ENCODE data around the gene TTC27.

Gene TTC27

GRCh38 chr2:32683520-32684086 lies 55.8 kb downstream of the TTC27 start:
- Histone ChIP-seq H3K36me3 (ENCODE audit: insufficient read depth, low read length) (peaks cover 25% of the 10 kb centered on the region), H4K20me1 (ENCODE audit: insufficient read depth, low read length) (no peaks in the 10 kb centered on the region), H3K9me3 (ENCODE audit: insufficient read depth, low read length, severe bottlenecking) (no peaks in the 10 kb centered on the region), H3K9ac (ENCODE audit: low read depth, low read length) (no peak overlapping the region), H2AFZ (ENCODE audit: low read depth, low read length) (no peak overlapping the region), H3K27me3 (ENCODE audit: insufficient read depth, low read length, poor library complexity) (no peaks in the 10 kb centered on the region), H3K79me2 (ENCODE audit: insufficient read depth, low read length) (no peaks in the 10 kb centered on the region), H3K4me2 (ENCODE audit: insufficient read depth, low read length) (no peak overlapping the region), H3K4me3 (ENCODE audit: low read depth in 1 of 2, low read length in 2 of 2) (no peak overlapping the region), H3K4me1 (ENCODE audit: insufficient read depth, low read length) (no peaks in the 10 kb centered on the region), H3K27ac (ENCODE audit: low read length) (no peak overlapping the region)
- no peak for TF ChIP-seq EZH2 (IDR thresholded peaks at IDR 0.05; ENCODE audit: borderline replicate concordance, low read depth, low read length, severe bottlenecking)
- TF ChIP-seq CTCF (IDR thresholded peaks at IDR 0.05; ENCODE audit: borderline replicate concordance, extremely low read depth, low read length, poor library complexity, severe bottlenecking), result no peak
- DNase-seq (no peak), ATAC-seq (ENCODE audit: insufficient read depth, low read depth) (no peak)

GRCh38 chr2:32688541-32688940 lies 60.7 kb downstream of the TTC27 start:
- H3K9me3 ChIP-seq (ENCODE audit: insufficient read depth, low read length, severe bottlenecking), result no peaks in the 10 kb centered on the region
- H3K4me3 ChIP-seq (ENCODE audit: low read depth in 1 of 2, low read length in 2 of 2), result no peak overlapping the region
- H3K79me2 ChIP-seq (ENCODE audit: insufficient read depth, low read length), result no peaks in the 10 kb centered on the region
- H2AFZ ChIP-seq (ENCODE audit: low read depth, low read length), result no peak overlapping the region
- no peak overlapping the region for H3K4me2 ChIP-seq (ENCODE audit: insufficient read depth, low read length)
- H3K27me3 ChIP-seq (ENCODE audit: insufficient read depth, low read length, poor library complexity), result no peaks in the 10 kb centered on the region
- H4K20me1 ChIP-seq (ENCODE audit: insufficient read depth, low read length), result no peaks in the 10 kb centered on the region
- H3K27ac ChIP-seq (ENCODE audit: low read length), result no peak overlapping the region
- no peak for ATAC-seq (ENCODE audit: insufficient read depth, low read depth)
- no peaks in the 10 kb centered on the region for H3K4me1 ChIP-seq (ENCODE audit: insufficient read depth, low read length)
- DNase-seq, result no peak
- peaks cover 11% of the 10 kb centered on the region; the same call in 1 of the 2 replicates for H3K36me3 ChIP-seq (ENCODE audit: insufficient read depth, low read length)
- TF ChIP-seq EZH2 (IDR thresholded peaks at IDR 0.05; ENCODE audit: borderline replicate concordance, low read depth, low read length, severe bottlenecking) (no peak), CTCF (IDR thresholded peaks at IDR 0.05; ENCODE audit: borderline replicate concordance, extremely low read depth, low read length, poor library complexity, severe bottlenecking) (no peak)
- no peak overlapping the region for H3K9ac ChIP-seq (ENCODE audit: low read depth, low read length)

- no peak for DNase-seq
- H2AFZ ChIP-seq (ENCODE audit: low read depth, low read length), result no peak overlapping the region
- no peak overlapping the region for H3K4me2 ChIP-seq (ENCODE audit: insufficient read depth, low read length)
- no peak for TF ChIP-seq EZH2 (IDR thresholded peaks at IDR 0.05; ENCODE audit: borderline replicate concordance, low read depth, low read length, severe bottlenecking)
- no peak for TF ChIP-seq CTCF (IDR thresholded peaks at IDR 0.05; ENCODE audit: borderline replicate concordance, extremely low read depth, low read length, poor library complexity, severe bottlenecking)
- no peaks in the 10 kb centered on the region for H3K27me3 ChIP-seq (ENCODE audit: insufficient read depth, low read length, poor library complexity)
- peaks cover 7% of the 10 kb centered on the region; the same call in 1 of the 2 replicates for H3K36me3 ChIP-seq (ENCODE audit: insufficient read depth, low read length)
- no peak overlapping the region for H3K4me3 ChIP-seq (ENCODE audit: low read depth in 1 of 2, low read length in 2 of 2)
- no peaks in the 10 kb centered on the region for H3K4me1 ChIP-seq (ENCODE audit: insufficient read depth, low read length)
- H4K20me1 ChIP-seq (ENCODE audit: insufficient read depth, low read length), result no peaks in the 10 kb centered on the region
- no peaks in the 10 kb centered on the region for H3K9me3 ChIP-seq (ENCODE audit: insufficient read depth, low read length, severe bottlenecking)
- no peak for ATAC-seq (ENCODE audit: insufficient read depth, low read depth)
- H3K27ac ChIP-seq (ENCODE audit: low read length), result no peak overlapping the region
- H3K9ac ChIP-seq (ENCODE audit: low read depth, low read length), result no peak overlapping the region
- no peaks in the 10 kb centered on the region for H3K79me2 ChIP-seq (ENCODE audit: insufficient read depth, low read length)
These were observed 63.8 kb downstream of the TTC27 start for GRCh38 chr2:32691678-32692077.

All from DND-41 (cell line).